MM.1S (cell line): ENCODE results near the gene BSN.
A peak's percentile ranks its signal among the peaks of the same experiment; 100 is the strongest.

ENCODE experiments used
- DNase-seq: peaks from one replicate; pipeline ENCODE4 v3.0.0-alpha.2; 2015
- H2AFZ ChIP-seq: fragments of 300-600 bp; sonication (generic); 2 replicates; pipeline ENCODE4 v1.6.0; 2016; ENCODE audit warnings: antibody characterized with exemption, low read length
- H3F3A ChIP-seq: fragments of 300-600 bp; sonication (generic); 2 replicates; pipeline ENCODE4 v1.6.1; 2016; ENCODE audit warnings: mild to moderate bottlenecking, antibody characterized with exemption, low read length, moderate library complexity, mixed read lengths; ENCODE audit not compliant: insufficient read depth
- H3K27ac ChIP-seq: fragments of 300-600 bp; sonication (generic); 2 replicates; pipeline ENCODE4 v1.5.1; 2016; ENCODE audit warnings: mild to moderate bottlenecking, low read length
- H3K27me3 ChIP-seq: fragments of 300-600 bp; sonication (generic); replicated peaks from 2 replicates; pipeline ENCODE4 v1.6.0; 2016; ENCODE audit warnings: low read length; ENCODE audit not compliant: insufficient read depth
- H3K36me3 ChIP-seq: fragments of 300-600 bp; sonication (generic); replicated peaks from 2 replicates; pipeline ENCODE4 v1.6.1; 2016; ENCODE audit warnings: mild to moderate bottlenecking, low read length, mixed read lengths; ENCODE audit not compliant: insufficient read depth
- H3K4me1 ChIP-seq: fragments of 300-600 bp; sonication (generic); 2 replicates; pipeline ENCODE4 v1.6.1; 2016; ENCODE audit warnings: low read length, mixed read lengths
- H3K4me2 ChIP-seq: fragments of 300-600 bp; sonication (generic); 2 replicates; pipeline ENCODE4 v1.6.0; 2016; ENCODE audit warnings: low read depth, low read length
- H3K4me3 ChIP-seq: fragments of 300-600 bp; sonication (generic); 2 replicates; pipeline ENCODE4 v1.5.1; 2016; ENCODE audit warnings: low read length, mixed read lengths
- H3K79me2 ChIP-seq: fragments of 300-600 bp; sonication (generic); 2 replicates; pipeline ENCODE4 v1.6.1; 2016; ENCODE audit warnings: mixed run types, low read length, mixed read lengths
- H3K9ac ChIP-seq: fragments of 300-600 bp; sonication (generic); 2 replicates; pipeline ENCODE4 v1.6.1; 2016; ENCODE audit warnings: low read length, mixed read lengths
- H3K9me2 ChIP-seq: fragments of 300-600 bp; sonication (generic); replicated peaks from 2 replicates; pipeline ENCODE4 v1.6.1; 2016; ENCODE audit warnings: mild to moderate bottlenecking, low read length, mixed read lengths; ENCODE audit not compliant: insufficient read depth
- H3K9me3 ChIP-seq: fragments of 300-600 bp; sonication (generic); replicated peaks from 2 replicates; pipeline ENCODE4 v1.6.1; 2016; ENCODE audit warnings: mild to moderate bottlenecking, low read length, mixed read lengths; ENCODE audit not compliant: insufficient read depth
- H4K20me1 ChIP-seq: fragments of 300-600 bp; sonication (generic); 2 replicates; pipeline ENCODE4 v1.6.1; 2016; ENCODE audit warnings: mild to moderate bottlenecking, low read length, moderate library complexity, mixed read lengths; ENCODE audit not compliant: insufficient read depth
- EZH2 ChIP-seq: fragments of 300-600 bp; sonication (generic); optimal IDR thresholded peaks from 2 replicates; pipeline ENCODE3; 2017; ENCODE audit warnings: low read depth, mild to moderate bottlenecking, antibody characterized with exemption, low read length, mixed read lengths
- EZH2phosphoT487 ChIP-seq: fragments of 300-600 bp; sonication (generic); IDR thresholded peaks from 2 replicates; pipeline ENCODE4 v1.6.1; 2018; ENCODE audit warnings: antibody characterized with exemption, low read length
- TF ChIP-seq, protein P1 (sequence below): fragments of 300-600 bp; sonication (generic); IDR thresholded peaks from 2 replicates; pipeline ENCODE4 v1.5.1; 2016; ENCODE audit warnings: antibody characterized with exemption, low read length, mixed read lengths

Gene BSN

GRCh38 chr3:49655731-49656285 is 101.5 kb downstream of the BSN start:
- no peak for TF ChIP-seq EZH2phosphoT487
- Histone ChIP-seq H3F3A (no peaks in the 10 kb centered on the region), H4K20me1 (no peaks in the 10 kb centered on the region), H3K27ac (no peak overlapping the region), H3K4me2 (no peak overlapping the region), H3K36me3 (no peaks in the 10 kb centered on the region), H3K9me3 (no peaks in the 10 kb centered on the region), H3K9me2 (no peaks in the 10 kb centered on the region), H3K4me1 (peaks cover 13% of the 10 kb centered on the region), H3K9ac (no peak overlapping the region), H3K27me3 (peaks cover 14% of the 10 kb centered on the region; the same call in 1 of the 2 replicates), H2AFZ (no peak overlapping the region), H3K79me2 (no peaks in the 10 kb centered on the region), H3K4me3 (no peak overlapping the region)
- DNase-seq: no peak

- Histone ChIP-seq H3K27ac (no peak overlapping the region), H3K36me3 (no peaks in the 10 kb centered on the region), H3K9me2 (no peaks in the 10 kb centered on the region), H2AFZ (no peak overlapping the region), H3K79me2 (no peaks in the 10 kb centered on the region), H3K4me2 (no peak overlapping the region), H3K27me3 (peaks cover 22% of the 10 kb centered on the region), H3K9ac (no peak overlapping the region), H3K4me1 (peaks cover 13% of the 10 kb centered on the region), H3K4me3 (no peak overlapping the region), H3F3A (no peaks in the 10 kb centered on the region), H3K9me3 (no peaks in the 10 kb centered on the region), H4K20me1 (no peaks in the 10 kb centered on the region)
- TF ChIP-seq EZH2: no peak
- no peak for TF ChIP-seq EZH2phosphoT487
- TF ChIP-seq, protein P1, sequence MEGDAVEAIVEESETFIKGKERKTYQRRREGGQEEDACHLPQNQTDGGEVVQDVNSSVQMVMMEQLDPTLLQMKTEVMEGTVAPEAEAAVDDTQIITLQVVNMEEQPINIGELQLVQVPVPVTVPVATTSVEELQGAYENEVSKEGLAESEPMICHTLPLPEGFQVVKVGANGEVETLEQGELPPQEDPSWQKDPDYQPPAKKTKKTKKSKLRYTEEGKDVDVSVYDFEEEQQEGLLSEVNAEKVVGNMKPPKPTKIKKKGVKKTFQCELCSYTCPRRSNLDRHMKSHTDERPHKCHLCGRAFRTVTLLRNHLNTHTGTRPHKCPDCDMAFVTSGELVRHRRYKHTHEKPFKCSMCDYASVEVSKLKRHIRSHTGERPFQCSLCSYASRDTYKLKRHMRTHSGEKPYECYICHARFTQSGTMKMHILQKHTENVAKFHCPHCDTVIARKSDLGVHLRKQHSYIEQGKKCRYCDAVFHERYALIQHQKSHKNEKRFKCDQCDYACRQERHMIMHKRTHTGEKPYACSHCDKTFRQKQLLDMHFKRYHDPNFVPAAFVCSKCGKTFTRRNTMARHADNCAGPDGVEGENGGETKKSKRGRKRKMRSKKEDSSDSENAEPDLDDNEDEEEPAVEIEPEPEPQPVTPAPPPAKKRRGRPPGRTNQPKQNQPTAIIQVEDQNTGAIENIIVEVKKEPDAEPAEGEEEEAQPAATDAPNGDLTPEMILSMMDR: peak; percentile 10; the same call in 1 of the 2 replicates
- no peak for DNase-seq
Observed at GRCh38 chr3:49656541-49657112, 102.3 kb downstream of the BSN start.

- Histone ChIP-seq H2AFZ (no peak overlapping the region), H3K9me2 (no peaks in the 10 kb centered on the region), H3K9ac (no peak overlapping the region), H3K27ac (no peak overlapping the region), H3K27me3 (peaks cover 23% of the 10 kb centered on the region), H3K4me1 (peaks cover 13% of the 10 kb centered on the region), H3K4me3 (no peak overlapping the region), H3K4me2 (no peak overlapping the region), H3K36me3 (no peaks in the 10 kb centered on the region), H3K79me2 (no peaks in the 10 kb centered on the region), H4K20me1 (no peaks in the 10 kb centered on the region), H3K9me3 (no peaks in the 10 kb centered on the region), H3F3A (no peaks in the 10 kb centered on the region)
- TF ChIP-seq EZH2: no peak
- TF ChIP-seq, protein P1: no peak
- TF ChIP-seq EZH2phosphoT487: no peak
- no peak for DNase-seq
Observed at GRCh38 chr3:49657208-49657915, 103.1 kb downstream of the BSN start.

DNA sequence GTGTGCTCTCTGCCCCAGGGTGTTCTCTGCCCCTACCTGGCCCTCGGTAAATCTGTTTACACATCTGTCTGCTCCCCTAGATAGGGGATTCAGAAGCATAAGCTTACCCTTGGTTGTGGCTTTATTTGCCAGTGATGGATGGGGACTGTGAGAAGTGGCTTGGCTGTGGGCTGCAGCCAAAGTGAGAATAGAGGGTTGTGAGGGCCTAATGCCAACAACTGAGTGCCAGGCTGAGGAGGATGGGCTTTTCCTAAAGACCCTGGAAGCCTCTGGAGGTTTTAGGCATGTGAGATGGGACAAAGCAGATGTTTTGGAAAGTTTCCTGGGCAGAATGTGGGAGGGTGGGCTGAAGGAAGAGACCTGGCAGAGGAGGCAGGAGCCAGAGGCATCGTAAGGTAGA is 104.4 kb downstream of the BSN start:
- no peaks in the 10 kb centered on the region for H3K9me2 ChIP-seq
- DNase-seq: no peak

More for the DNA sequence above, 104.4 kb downstream of the BSN start:
- Histone ChIP-seq H3F3A (no peaks in the 10 kb centered on the region), H2AFZ (no peak overlapping the region), H3K4me3 (no peak overlapping the region), H3K27ac (no peak overlapping the region), H4K20me1 (no peaks in the 10 kb centered on the region), H3K4me1 (peaks cover 13% of the 10 kb centered on the region), H3K36me3 (no peaks in the 10 kb centered on the region), H3K27me3 (peaks cover 25% of the 10 kb centered on the region), H3K9me3 (no peaks in the 10 kb centered on the region), H3K79me2 (no peaks in the 10 kb centered on the region), H3K4me2 (no peak overlapping the region), H3K9ac (no peak overlapping the region)
- TF ChIP-seq EZH2phosphoT487 (no peak), EZH2 (no peak)
- TF ChIP-seq, protein P1: no peak
